A673 (cell line): ENCODE measurements around the gene RSPH10B2.
"Not testable (repeated sequence)": the region's sequence is repeated elsewhere in the genome, so short reads cannot be mapped to it uniquely, and the experiment has no call there.

Experiments
- CTCF ChIP-seq: fragments of 300-800, 200-600 bp; sonication (generic); conservative IDR thresholded peaks from 2 replicates; pipeline ENCODE4 v1.5.1; 2017; ENCODE audit warnings: low read depth, mild to moderate bottlenecking, antibody characterized with exemption, low read length, moderate library complexity, mixed read lengths
- EZH2 ChIP-seq: fragments of 200-600 bp; sonication (generic); IDR thresholded peaks from 2 replicates; pipeline ENCODE4 v1.6.1; 2017; ENCODE audit warnings: borderline replicate concordance, low read depth, mild to moderate bottlenecking, mixed read lengths, antibody characterized with exemption, low read length; ENCODE audit not compliant: poor library complexity, severe bottlenecking

GRCh38 chr7:6798047-6798446 is 44.1 kb downstream of the RSPH10B2 start:
- not testable (repeated sequence) for TF ChIP-seq CTCF, EZH2
